Body of pancreas (tissue), 4 donors: Measurements from ENCODE around the gene EGR1. TPM values are rescaled to one million over a fixed set of nuclear protein-coding genes. Genes with fewer than 3 reads are reported as not detected.

Experiments
- ATAC-seq: fragments of 150-250 bp; one replicate; pipeline ENCODE4 v1.9.1; 2016
- DNase-seq, 4 donors: peaks; one replicate each; pipeline ENCODE4 v3.0.0-alpha.2; 2019
- H3K27ac ChIP-seq, 4 donors: fragments of 200-600 bp; sonication (generic); 1 replicate in 3 of 4; 2 replicates in 1 of 4; pipeline versions ENCODE4 v1.5.1 to v1.6.1; 2016 to 2019; ENCODE audit warnings: mild to moderate bottlenecking in 1 of 4, mixed read lengths in 1 of 4, moderate library complexity in 1 of 4
- H3K27me3 ChIP-seq, 2 donors: fragments of 200-600 bp; sonication (generic); one replicate each; pipeline ENCODE4 v1.6.0; 2016; ENCODE audit warnings: mild to moderate bottlenecking in 1 of 2
- H3K36me3 ChIP-seq, 2 donors: fragments of 200-600 bp; sonication (generic); replicated peaks in 1 of 2; 2 replicates each; pipeline ENCODE4 v1.5.1; 2016; ENCODE audit warnings: low read depth in 2 of 2; ENCODE audit not compliant: insufficient read depth in 1 of 2
- H3K4me1 ChIP-seq: fragments of 200-600 bp; sonication (generic); one replicate; pipeline ENCODE4 v1.6.0; 2016
- H3K4me3 ChIP-seq, 2 donors: fragments of 200-600 bp; sonication (generic); 1 replicate in 1 of 2; 2 replicates in 1 of 2; pipeline ENCODE4 v1.5.1; 2016 to 2019
- H3K9me3 ChIP-seq, 3 donors: fragments of 200-600 bp; sonication (generic); 1 replicate in 2 of 3; 2 replicates in 1 of 3; pipeline ENCODE4 v1.5.1; 2016
- POLR2A ChIP-seq, 3 donors: fragments of 450-650 bp; IDR thresholded peaks; one replicate each; pipeline ENCODE4 v1.6.1; 2016; ENCODE audit warnings: antibody characterized with exemption in 3 of 3, mild to moderate bottlenecking in 2 of 3
- WGBS, 2 donors: methylation state at CpG; one replicate each; pipeline ENCODE4 v1.1.5; 2017; 5-methylcytosine and 5-hydroxymethylcytosine counted together
- intact Hi-C: fragments of 100-400 bp; cut with DNase I; formaldehyde crosslinking; loops from one replicate; pipeline ENCODE4 v1.15.1; 2023
- total RNA-seq, 2 donors: library from RNA; depleted of rRNA; stranded (reverse); fragments of >200 nt; gene quantifications; one replicate each; pipeline ENCODE4 v1.1.0, GENCODE V29; 2016
- TF ChIP-seq, protein P1 (sequence below), 7 experiments: fragments of 450-650 bp in 4 of 7; fragments of 200-600 bp in 3 of 7; sonication (generic) in 3 of 7; IDR thresholded peaks; one replicate each; pipeline ENCODE4 v1.5.1; 2016 to 2019; ENCODE audit warnings: antibody characterized with exemption in 7 of 7

EGR1 gene
- total RNA-seq, 2 donors from 2014 or later = 51.1 to 139 TPM

DNA sequence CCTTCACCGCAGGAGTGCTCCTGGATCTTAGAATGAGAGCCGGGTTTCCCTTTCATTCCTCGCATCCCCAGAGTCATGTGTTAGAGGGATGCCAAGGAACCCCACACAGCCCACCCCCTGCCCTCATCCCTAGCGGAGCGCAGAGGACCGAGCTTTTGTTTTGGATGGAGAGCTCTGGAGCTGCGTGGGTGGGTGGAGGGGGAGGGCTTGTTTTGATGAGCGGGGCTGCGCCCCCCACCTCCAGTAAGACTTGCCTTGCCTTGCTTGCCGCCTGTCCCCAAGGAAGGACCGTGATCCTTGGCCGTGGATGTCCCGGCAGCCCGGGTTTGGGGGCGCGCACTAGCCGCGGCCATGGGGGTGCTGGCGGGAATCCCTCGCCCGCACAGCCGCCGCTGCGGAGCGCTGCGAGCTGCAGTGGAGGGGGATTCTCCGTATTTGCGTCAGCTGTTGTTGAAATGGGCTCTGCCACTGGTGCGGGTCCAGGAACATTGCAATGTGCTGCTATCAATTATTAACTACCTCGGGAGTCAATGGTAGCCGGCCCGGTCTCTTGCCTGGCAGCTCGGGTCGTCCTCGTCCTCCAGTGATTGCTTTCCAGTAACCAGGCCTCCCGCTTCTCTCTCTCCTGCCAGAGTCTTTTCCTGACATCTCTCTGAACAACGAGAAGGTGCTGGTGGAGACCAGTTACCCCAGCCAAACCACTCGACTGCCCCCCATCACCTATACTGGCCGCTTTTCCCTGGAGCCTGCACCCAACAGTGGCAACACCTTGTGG is 1.0 kb downstream of the EGR1 start:
- TF ChIP-seq, protein P1, sequence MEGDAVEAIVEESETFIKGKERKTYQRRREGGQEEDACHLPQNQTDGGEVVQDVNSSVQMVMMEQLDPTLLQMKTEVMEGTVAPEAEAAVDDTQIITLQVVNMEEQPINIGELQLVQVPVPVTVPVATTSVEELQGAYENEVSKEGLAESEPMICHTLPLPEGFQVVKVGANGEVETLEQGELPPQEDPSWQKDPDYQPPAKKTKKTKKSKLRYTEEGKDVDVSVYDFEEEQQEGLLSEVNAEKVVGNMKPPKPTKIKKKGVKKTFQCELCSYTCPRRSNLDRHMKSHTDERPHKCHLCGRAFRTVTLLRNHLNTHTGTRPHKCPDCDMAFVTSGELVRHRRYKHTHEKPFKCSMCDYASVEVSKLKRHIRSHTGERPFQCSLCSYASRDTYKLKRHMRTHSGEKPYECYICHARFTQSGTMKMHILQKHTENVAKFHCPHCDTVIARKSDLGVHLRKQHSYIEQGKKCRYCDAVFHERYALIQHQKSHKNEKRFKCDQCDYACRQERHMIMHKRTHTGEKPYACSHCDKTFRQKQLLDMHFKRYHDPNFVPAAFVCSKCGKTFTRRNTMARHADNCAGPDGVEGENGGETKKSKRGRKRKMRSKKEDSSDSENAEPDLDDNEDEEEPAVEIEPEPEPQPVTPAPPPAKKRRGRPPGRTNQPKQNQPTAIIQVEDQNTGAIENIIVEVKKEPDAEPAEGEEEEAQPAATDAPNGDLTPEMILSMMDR (IDR thresholded peaks at IDR 0.05) = no peak
- no peak for TF ChIP-seq POLR2A (IDR thresholded peaks at IDR 0.05)
- Histone ChIP-seq H3K4me1 (peaks cover 26% of the 10 kb centered on the region), H3K36me3 (no peaks in the 10 kb centered on the region), H3K27me3 (no peaks in the 10 kb centered on the region), H3K4me3 (peak overlapping the region; percentile 62 to 89), H3K9me3 (no peaks in the 10 kb centered on the region), H3K27ac (peak overlapping the region; percentile 41 to 99 (median 98))
- peak; percentile 8 for ATAC-seq
- WGBS, 2 donors = 4 to 15% methylated on average over 10 to 39 of the region's 39 CpGs
- intact Hi-C loops = no loop called here
- peak; percentile 76 to 86 (median 85) for DNase-seq

DNA sequence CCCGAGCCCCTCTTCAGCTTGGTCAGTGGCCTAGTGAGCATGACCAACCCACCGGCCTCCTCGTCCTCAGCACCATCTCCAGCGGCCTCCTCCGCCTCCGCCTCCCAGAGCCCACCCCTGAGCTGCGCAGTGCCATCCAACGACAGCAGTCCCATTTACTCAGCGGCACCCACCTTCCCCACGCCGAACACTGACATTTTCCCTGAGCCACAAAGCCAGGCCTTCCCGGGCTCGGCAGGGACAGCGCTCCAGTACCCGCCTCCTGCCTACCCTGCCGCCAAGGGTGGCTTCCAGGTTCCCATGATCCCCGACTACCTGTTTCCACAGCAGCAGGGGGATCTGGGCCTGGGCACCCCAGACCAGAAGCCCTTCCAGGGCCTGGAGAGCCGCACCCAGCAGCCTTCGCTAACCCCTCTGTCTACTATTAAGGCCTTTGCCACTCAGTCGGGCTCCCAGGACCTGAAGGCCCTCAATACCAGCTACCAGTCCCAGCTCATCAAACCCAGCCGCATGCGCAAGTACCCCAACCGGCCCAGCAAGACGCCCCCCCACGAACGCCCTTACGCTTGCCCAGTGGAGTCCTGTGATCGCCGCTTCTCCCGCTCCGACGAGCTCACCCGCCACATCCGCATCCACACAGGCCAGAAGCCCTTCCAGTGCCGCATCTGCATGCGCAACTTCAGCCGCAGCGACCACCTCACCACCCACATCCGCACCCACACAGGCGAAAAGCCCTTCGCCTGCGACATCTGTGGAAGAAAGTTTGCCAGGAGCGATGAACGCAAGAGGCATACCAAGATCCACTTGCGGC is 1.8 kb downstream of the EGR1 start:
- Histone ChIP-seq H3K4me3 (peak overlapping the region in 1 of 2 donors; percentile 89), H3K27ac (peak overlapping the region in 2 of 4 donors; percentile 41 to 99), H3K4me1 (peaks cover 26% of the 10 kb centered on the region), H3K36me3 (no peaks in the 10 kb centered on the region), H3K27me3 (no peaks in the 10 kb centered on the region), H3K9me3 (no peaks in the 10 kb centered on the region)
- intact Hi-C loops = no loop called here
- ATAC-seq (no peak), DNase-seq (peak; percentile 29 to 77 (median 62))
- TF ChIP-seq, protein P1 (IDR thresholded peaks at IDR 0.05) = no peak
- peak in 2 of 3 donors; percentile 3 to 41 for TF ChIP-seq POLR2A (IDR thresholded peaks at IDR 0.05)
- 90 to 92% methylated on average over 45 of the region's 45 CpGs for whole genome bisulfite sequencing, 2 donors

DNA sequence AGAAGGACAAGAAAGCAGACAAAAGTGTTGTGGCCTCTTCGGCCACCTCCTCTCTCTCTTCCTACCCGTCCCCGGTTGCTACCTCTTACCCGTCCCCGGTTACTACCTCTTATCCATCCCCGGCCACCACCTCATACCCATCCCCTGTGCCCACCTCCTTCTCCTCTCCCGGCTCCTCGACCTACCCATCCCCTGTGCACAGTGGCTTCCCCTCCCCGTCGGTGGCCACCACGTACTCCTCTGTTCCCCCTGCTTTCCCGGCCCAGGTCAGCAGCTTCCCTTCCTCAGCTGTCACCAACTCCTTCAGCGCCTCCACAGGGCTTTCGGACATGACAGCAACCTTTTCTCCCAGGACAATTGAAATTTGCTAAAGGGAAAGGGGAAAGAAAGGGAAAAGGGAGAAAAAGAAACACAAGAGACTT is 2.4 kb downstream of the EGR1 start:
- TF ChIP-seq POLR2A (IDR thresholded peaks at IDR 0.05) = peak in 2 of 3 donors; percentile 70 to 71
- TF ChIP-seq, protein P1 (IDR thresholded peaks at IDR 0.05) = no peak
- Histone ChIP-seq H3K27me3 (no peaks in the 10 kb centered on the region), H3K4me3 (no peak overlapping the region), H3K27ac (no peak overlapping the region), H3K9me3 (no peaks in the 10 kb centered on the region), H3K36me3 (no peaks in the 10 kb centered on the region), H3K4me1 (peaks cover 26% of the 10 kb centered on the region)
- DNase-seq (peak in 3 of 4 donors; percentile 27 to 71 (median 43)), ATAC-seq (no peak)
- intact Hi-C loops = no loop called here
- WGBS, 2 donors = 85 to 91% methylated on average over 13 to 14 of the region's 14 CpGs

- H3K9me3 ChIP-seq = no peaks in the 10 kb centered on the region
- TF ChIP-seq, protein P1 (IDR thresholded peaks at IDR 0.05) = no peak
- peak in 2 of 3 donors; percentile 17 to 59 for TF ChIP-seq POLR2A (IDR thresholded peaks at IDR 0.05)
- 87 to 93% methylated on average over 7 of the region's 7 CpGs for WGBS, 2 donors
- no peaks in the 10 kb centered on the region for H3K36me3 ChIP-seq
- no peak overlapping the region for H3K27ac ChIP-seq
- no peak overlapping the region for H3K4me3 ChIP-seq
- ATAC-seq (no peak), DNase-seq (peak in 2 of 4 donors; percentile 42 to 58)
- H3K4me1 ChIP-seq = peaks cover 23% of the 10 kb centered on the region
- no peaks in the 10 kb centered on the region for H3K27me3 ChIP-seq
- intact Hi-C loops = no loop called here
Observed at GRCh38 chr5:138468133-138468965, 3.1 kb downstream of the EGR1 start.
